K562 (cell line): ENCODE data around the gene NHSL2. TPM values are rescaled to one million over a fixed set of nuclear protein-coding genes. Genes with fewer than 3 reads are reported as not detected.

Source experiments
- ATAC-seq: fragments of 200-7000 bp; cut with Tn5 transposase; 3 replicates; pipeline ENCODE4 v1.9.1; 2020; ENCODE audit warnings: moderate library complexity
- BruUV-seq: library from RNA; stranded (reverse); fragments of 400-500 nt; replicated peaks from 2 replicates; lab custom pipeline; 2021; lab: Mats Ljungman, UMichigan
- CTCF ChIA-PET: fragments of 300-600 bp; formaldehyde crosslinking; extraction: SDS; loops from one replicate; lab custom pipeline; 2021; ENCODE audit warnings: low intra/inter-chr PET ratio; lab: Yijun Ruan, JAX
- POLR2A ChIA-PET: fragments of 300-600, 350-650 bp; sonication (Branson Sonifier 250); formaldehyde crosslinking; extraction: SDS; loops from one replicate; lab custom pipeline; 2021; ENCODE audit warnings: antibody characterized with exemption, inconsistent platforms; lab: Yijun Ruan, JAX
- DNase-seq, 4 experiments: peaks; one replicate each; pipeline versions ENCODE4 v3.0.0 to v3.0.0-alpha.2; 2011 to 2018; ENCODE audit warnings: low spot score in 3 of 4, mixed read lengths in 3 of 4; ENCODE audit errors: extremely low read depth in 1 of 4
- FAIRE-seq: peaks from 2 replicates; lab custom pipeline; 2011; peaks lifted over from hg19 to GRCh38; lab: Jason Lieb, UNC
- H2AFZ ChIP-seq: 2 replicates; pipeline ENCODE4 v1.6.0; 2011; ENCODE audit warnings: low read depth, low read length, control low read depth, inconsistent platforms
- H3K27ac ChIP-seq: fragments of 200-600 bp; 3 replicates; pipeline ENCODE4 v1.8.0; 2011; ENCODE audit warnings: low read depth, mild to moderate bottlenecking, control low read depth, inconsistent platforms, low read length, moderate library complexity, mixed read lengths; ENCODE audit errors: extremely low read depth
- H3K27me3 ChIP-seq, 2 experiments: fragments of 300-600 bp in 1 of 2; 2 replicates in 1 of 2; 3 replicates in 1 of 2; pipeline versions ENCODE4 v1.6.0 to v1.8.0; 2011; ENCODE audit warnings: inconsistent platforms in 2 of 2, low read length in 2 of 2, mild to moderate bottlenecking in 1 of 2, mixed read lengths in 1 of 2, moderate library complexity in 1 of 2; ENCODE audit not compliant: control insufficient read depth in 2 of 2, insufficient read depth in 2 of 2
- H3K36me3 ChIP-seq: fragments of 300-600 bp; 3 replicates; pipeline ENCODE4 v1.8.0; 2011; ENCODE audit warnings: mild to moderate bottlenecking, low read length, inconsistent platforms; ENCODE audit not compliant: control insufficient read depth, insufficient read depth
- H3K4me1 ChIP-seq, 2 experiments: fragments of 200-600 bp in 1 of 2; replicated peaks in 1 of 2; 2 replicates in 1 of 2; 3 replicates in 1 of 2; pipeline versions ENCODE4 v1.5.1 to v1.8.0; 2011; ENCODE audit warnings: inconsistent platforms in 2 of 2, low read length in 2 of 2, mild to moderate bottlenecking in 1 of 2, mixed read lengths in 1 of 2, moderate library complexity in 1 of 2; ENCODE audit not compliant: control insufficient read depth in 2 of 2, insufficient read depth in 2 of 2
- H3K4me2 ChIP-seq: 2 replicates; pipeline ENCODE4 v1.6.1; 2011; ENCODE audit warnings: low read length, control low read depth, inconsistent platforms, mixed read lengths; ENCODE audit not compliant: insufficient read depth
- H3K4me3 ChIP-seq: fragments of 200-600 bp; sonication (generic), shearing (Covaris generic); 2 replicates; pipeline ENCODE4 v1.5.1; 2016; ENCODE audit warnings: control low read depth, inconsistent platforms
- H3K79me2 ChIP-seq: fragments of 200-600 bp; 3 replicates; pipeline ENCODE4 v1.8.0; 2011; ENCODE audit warnings: low read length, inconsistent platforms; ENCODE audit not compliant: control insufficient read depth, insufficient read depth
- H3K9ac ChIP-seq, 2 experiments: 2 replicates each; pipeline versions ENCODE4 v1.6.0 to v1.6.1; 2011; ENCODE audit warnings: low read depth in 2 of 2, low read length in 2 of 2, control low read depth in 1 of 2, inconsistent platforms in 1 of 2, mild to moderate bottlenecking in 1 of 2, mixed read lengths in 1 of 2; ENCODE audit not compliant: insufficient read depth in 1 of 2
- H3K9me1 ChIP-seq: one replicate; pipeline ENCODE4 v1.6.0; 2011; ENCODE audit warnings: inconsistent platforms, mild to moderate bottlenecking, low read length, moderate library complexity; ENCODE audit not compliant: control insufficient read depth, insufficient read depth
- H3K9me3 ChIP-seq: replicated peaks from 2 replicates; pipeline ENCODE4 v1.5.1; 2011; ENCODE audit warnings: low read depth, low read length, inconsistent platforms; ENCODE audit not compliant: control insufficient read depth, insufficient read depth
- H4K20me1 ChIP-seq: replicated peaks from 2 replicates; pipeline ENCODE4 v1.6.1; 2011; ENCODE audit warnings: low read length, inconsistent platforms, mixed read lengths; ENCODE audit not compliant: control insufficient read depth, insufficient read depth
- CBX1 ChIP-seq: sonication (generic); IDR thresholded peaks from 2 replicates; pipeline ENCODE4 v1.6.1; 2016; ENCODE audit warnings: antibody characterized with exemption, low read depth, mild to moderate bottlenecking
- NONO ChIP-seq, 2 experiments: fragments of 200-400 bp in 1 of 2; fragments of 450-650 bp in 1 of 2; formaldehyde crosslinking in 1 of 2; IDR thresholded peaks; 2 replicates each; pipeline ENCODE4 v1.6.1; 2017; ENCODE audit warnings: low read depth in 2 of 2, mild to moderate bottlenecking in 2 of 2, moderate library complexity in 2 of 2, low read length in 1 of 2
- RFX1 ChIP-seq: fragments of 450-650 bp; IDR thresholded peaks from 2 replicates; pipeline ENCODE4 v1.6.1; 2016; ENCODE audit warnings: mild to moderate bottlenecking, moderate library complexity
- SRSF1 ChIP-seq: fragments of 200-400 bp; formaldehyde crosslinking; IDR thresholded peaks from 2 replicates; pipeline ENCODE4 v1.6.1; 2017; ENCODE audit warnings: mild to moderate bottlenecking, low read depth, low read length, moderate library complexity
- STAT5A ChIP-seq: IDR thresholded peaks from 2 replicates; pipeline ENCODE4 v1.6.1; 2012; ENCODE audit warnings: low read length, inconsistent platforms, borderline replicate concordance
- ZBTB49 ChIP-seq: sonication (generic); formaldehyde crosslinking; IDR thresholded peaks from 2 replicates; pipeline ENCODE4 v1.8.0; 2022; ENCODE audit warnings: missing genetic modification reagents, mild to moderate bottlenecking, borderline replicate concordance
- ZNF12 ChIP-seq: sonication (generic); formaldehyde crosslinking; IDR thresholded peaks from 2 replicates; pipeline ENCODE4 v1.4.0; 2020; ENCODE audit warnings: mild to moderate bottlenecking, missing genetic modification reagents
- ZNF280A ChIP-seq: fragments of 450-650 bp; IDR thresholded peaks from 2 replicates; pipeline ENCODE4 v1.6.1; 2018; ENCODE audit warnings: mild to moderate bottlenecking, low read depth; ENCODE audit not compliant: partially characterized antibody
- WGBS: fragments of 100-300 bp; shearing (Covaris generic); methylation state at CpG from one replicate; pipeline ENCODE4 v1.1.6; 2016; ENCODE audit warnings: low coverage, mixed read lengths; ENCODE audit not compliant: insufficient coverage; ENCODE audit errors: missing lambda C conversion rate; 5-methylcytosine and 5-hydroxymethylcytosine counted together
- in situ Hi-C: fragments of 300-500 bp; cut with MboI; formaldehyde crosslinking; loops from 4 replicates; pipeline ENCODE4 v1.15.0; 2018; ENCODE audit warnings: inconsistent platforms, mixed read lengths
- intact Hi-C: fragments of 100-400 bp; cut with micrococcal nuclease; formaldehyde crosslinking; loops from 2 replicates; pipeline ENCODE4 v1.14.2; 2022
- polyA plus RNA-seq, 8 experiments: library from polyadenylated mRNA; depleted of rRNA in 4 of 8; stranded (reverse) in 5 of 8; unstranded in 3 of 8; fragments of >200 nt; fragmentation: Nextera tagmentation in 2 of 8; fragmentation: Illumina TruSeq in 1 of 8; extraction: Ambion mirVana in 2 of 8; extraction: Trizol in 1 of 8; gene quantifications; 2 replicates each; pipeline versions ENCODE4 v1.2.1 to v1.2.3, GENCODE V29; 2011 to 2014; ENCODE audit warnings: inconsistent platforms in 1 of 8, missing spikeins in 1 of 8
- total RNA-seq, 7 experiments: library from RNA; depleted of rRNA in 6 of 7; stranded (reverse); fragments of >200 nt in 6 of 7; fragmentation: Illumina TruSeq in 2 of 7; extraction: Trizol in 2 of 7; gene quantifications; 2 replicates each; pipeline versions ENCODE4 v1.2.1 to v1.2.3, GENCODE V29; 2011 to 2021; ENCODE audit warnings: low replicate concordance in 1 of 7

NHSL2 gene
- total and polyA plus RNA-seq, 9 of the 15 experiments (the other 6 are each of a cell fraction or from before 2014, with no cell fraction given), result 0.02 TPM; not detected in 8

- TF ChIP-seq ZNF280A, result no peak
- no peak for TF ChIP-seq SRSF1
- no peak for TF ChIP-seq STAT5A
Measured at GRCh38 chrX:72141372-72142004, 230.8 kb downstream of the NHSL2 start (continued).

GRCh38 chrX:72142094-72142793 is 231.6 kb downstream of the NHSL2 start:
- intact Hi-C loops, result no loop called here
- TF ChIP-seq ZNF12 (CRISPR knock-in tag), result no peak
- TF ChIP-seq CBX1, result no peak
- TF ChIP-seq ZBTB49 (CRISPR knock-in tag), result no peak
- TF ChIP-seq RFX1, result peak; percentile 39; the same call in 1 of the 2 replicates
- no peak for TF ChIP-seq NONO (IDR thresholded peaks at IDR 0.05; ENCODE audit: low read depth in 2 of 2, low read length in 1 of 2)

More at GRCh38 chrX:72142094-72142793, 231.6 kb downstream of the NHSL2 start:
- Histone ChIP-seq H3K9me3 (no peaks in the 10 kb centered on the region), H4K20me1 (no peaks in the 10 kb centered on the region), H3K4me2 (no peak overlapping the region), H3K27ac (no peak overlapping the region), H3K4me1 (no peaks in the 10 kb centered on the region), H2AFZ (no peak overlapping the region), H3K9me1 (no peaks in the 10 kb centered on the region), H3K79me2 (no peaks in the 10 kb centered on the region), H3K36me3 (no peaks in the 10 kb centered on the region), H3K4me3 (no peak overlapping the region), H3K27me3 (peaks cover 6 to 50% of the 10 kb centered on the region in 2 experiments; a peak in 3 of 5 replicates), H3K9ac (no peak overlapping the region)
- WGBS, result 0% methylated on average over 7 of the region's 8 CpGs
- DNase-seq (no peak), ATAC-seq (no peak), FAIRE-seq (no peak)
- in situ Hi-C loops, result no loop called here
- ChIA-PET POLR2A (no interaction called here), CTCF (no interaction called here)
- no TSS peak for BruUV-seq
